Measurements from ENCODE around the gene C3orf49. TPM values are rescaled to one million over a fixed set of nuclear protein-coding genes. Genes with fewer than 3 reads are reported as not detected.
A peak's percentile ranks its signal among the peaks of the same experiment; 100 is the strongest.

The C3orf49 gene
- total RNA-seq, 1 donor from 2014 or later = not detected

- Mint-ChIP-seq H3K27ac (peak overlapping the region; percentile 16), H3K27me3 (no peaks in the 10 kb centered on the region), H3K36me3 (ENCODE audit: low read depth) (peaks cover 2% of the 10 kb centered on the region), H3K4me3 (no peak overlapping the region), H3K9me3 (no peaks in the 10 kb centered on the region), H3K4me1 (peaks cover 35% of the 10 kb centered on the region)
- no peak for DNase-seq
- intact Hi-C loops (cut with micrococcal nuclease) = loop anchor here (2.0 kb wide), 1 partner anchor 13 kb away; no protein-coding TSS in a partner anchor
These were observed 58.8 kb downstream of the C3orf49 start for GRCh38 chr3:63877737-63878393.

- peaks cover 35% of the 10 kb centered on the region for H3K4me1 Mint-ChIP-seq
- intact Hi-C loops (cut with micrococcal nuclease) = loop anchor here (2.0 kb wide), 1 partner anchor 14 kb away; no protein-coding TSS in a partner anchor
- peaks cover 2% of the 10 kb centered on the region for H3K36me3 Mint-ChIP-seq (ENCODE audit: low read depth)
- no peaks in the 10 kb centered on the region for H3K9me3 Mint-ChIP-seq
- peak overlapping the region; percentile 16 for H3K27ac Mint-ChIP-seq
- H3K27me3 Mint-ChIP-seq = no peaks in the 10 kb centered on the region
- DNase-seq = no peak
- no peak overlapping the region for H3K4me3 Mint-ChIP-seq
These were observed 59.4 kb downstream of the C3orf49 start for GRCh38 chr3:63878394-63879060.

GRCh38 chr3:63880653-63881052, 61.6 kb downstream of the C3orf49 start:
- H3K4me1 Mint-ChIP-seq = peaks cover 32% of the 10 kb centered on the region
- H3K36me3 Mint-ChIP-seq (ENCODE audit: low read depth) = peaks cover 6% of the 10 kb centered on the region
- DNase-seq = no peak
- intact Hi-C loops (cut with micrococcal nuclease) = no loop called here
- no peaks in the 10 kb centered on the region for H3K27me3 Mint-ChIP-seq
- no peak overlapping the region for H3K4me3 Mint-ChIP-seq
- no peaks in the 10 kb centered on the region for H3K9me3 Mint-ChIP-seq
- H3K27ac Mint-ChIP-seq = no peak overlapping the region

GRCh38 chr3:63886858-63887257, 67.8 kb downstream of the C3orf49 start:
- intact Hi-C loops (cut with micrococcal nuclease) = no loop called here
- peaks cover 10% of the 10 kb centered on the region for H3K36me3 Mint-ChIP-seq (ENCODE audit: low read depth)

GRCh38 chr3:63891518-63891917, 72.4 kb downstream of the C3orf49 start:
- Mint-ChIP-seq H3K27ac (no peak overlapping the region), H3K27me3 (no peaks in the 10 kb centered on the region), H3K9me3 (no peaks in the 10 kb centered on the region), H3K4me3 (no peak overlapping the region), H3K4me1 (peaks cover 23% of the 10 kb centered on the region), H3K36me3 (ENCODE audit: low read depth) (peaks cover 8% of the 10 kb centered on the region)
- no peak for DNase-seq
- intact Hi-C loops (cut with micrococcal nuclease) = no loop called here

More at GRCh38 chr3:63886858-63887257, 67.8 kb downstream of the C3orf49 start:
- DNase-seq = no peak
- peaks cover 12% of the 10 kb centered on the region for H3K4me1 Mint-ChIP-seq
- no peaks in the 10 kb centered on the region for H3K9me3 Mint-ChIP-seq
- no peaks in the 10 kb centered on the region for H3K27me3 Mint-ChIP-seq
- no peak overlapping the region for H3K4me3 Mint-ChIP-seq
- H3K27ac Mint-ChIP-seq = no peak overlapping the region

GRCh38 chr3:63892773-63893352, 73.8 kb downstream of the C3orf49 start:
- H3K9me3 Mint-ChIP-seq = no peaks in the 10 kb centered on the region
- peaks cover 8% of the 10 kb centered on the region for H3K36me3 Mint-ChIP-seq (ENCODE audit: low read depth)
- no peak overlapping the region for H3K4me3 Mint-ChIP-seq
- no peaks in the 10 kb centered on the region for H3K27me3 Mint-ChIP-seq
- no peak for DNase-seq
- peaks cover 27% of the 10 kb centered on the region for H3K4me1 Mint-ChIP-seq
- intact Hi-C loops (cut with micrococcal nuclease) = no loop called here
- no peak overlapping the region for H3K27ac Mint-ChIP-seq

- intact Hi-C loops (cut with micrococcal nuclease) = loop anchor here (5.0 kb wide), 1 partner anchor 33 kb away; the partner anchor contains the start of genes ATXN7 and THOC7
- Mint-ChIP-seq H3K27me3 (no peaks in the 10 kb centered on the region), H3K4me3 (peak overlapping the region; percentile 13), H3K4me1 (peaks cover 39% of the 10 kb centered on the region), H3K36me3 (ENCODE audit: low read depth) (peaks cover 25% of the 10 kb centered on the region), H3K9me3 (peaks cover 4% of the 10 kb centered on the region), H3K27ac (peak overlapping the region; percentile 78)
- no peak for DNase-seq
These were observed 76.5 kb downstream of the C3orf49 start for GRCh38 chr3:63895422-63896189.

- no peak for DNase-seq
- Mint-ChIP-seq H3K36me3 (ENCODE audit: low read depth) (peaks cover 29% of the 10 kb centered on the region), H3K27me3 (no peaks in the 10 kb centered on the region), H3K9me3 (peaks cover 9% of the 10 kb centered on the region), H3K4me1 (peaks cover 42% of the 10 kb centered on the region), H3K4me3 (no peak overlapping the region), H3K27ac (peak overlapping the region; percentile 1)
- intact Hi-C loops (cut with micrococcal nuclease) = loop anchor here (5.0 kb wide), 1 partner anchor 34 kb away; the partner anchor contains the start of genes ATXN7 and THOC7
These were observed 77.4 kb downstream of the C3orf49 start for GRCh38 chr3:63896332-63897030.

Other genes starting within 250 kb of the C3orf49 start
- gene SNTN, start 166.6 kb upstream of the C3orf49 start, total RNA-seq = not detected in 2 replicates
- 106 and 109 TPM in 2 replicates for gene THOC7, start 44.5 kb downstream of the C3orf49 start, total RNA-seq
- gene ATXN7, start 44.6 kb downstream of the C3orf49 start, total RNA-seq = 37.8 and 39.6 TPM in 2 replicates
- gene SCAANT1, start 93.1 kb downstream of the C3orf49 start, total RNA-seq = not detected in 2 replicates
- 141 and 146 TPM in 2 replicates for gene PSMD6, start 204.2 kb downstream of the C3orf49 start, total RNA-seq

All from activated CD4-positive, alpha-beta T cell treated with anti-CD3 and anti-CD28 coated beads, Interleukin-2, amount 10 ng/mL, durations not matched to agents 24 days and 14 days (primary cell).